OCI-LY7 (cell line): ENCODE results near the gene TRIM3. TPM values are rescaled to one million over a fixed set of nuclear protein-coding genes. Genes with fewer than 3 reads are reported as not detected.

ENCODE experiments used
- BruUV-seq: library from RNA; stranded (reverse); fragments of 400-500 nt; replicated peaks from 2 replicates; lab custom pipeline; 2021; lab: Mats Ljungman, UMichigan
- CTCF ChIA-PET: fragments of 300-600 bp; sonication (Branson Sonifier 250); formaldehyde crosslinking; loops from one replicate; lab custom pipeline; 2022; ENCODE audit warnings: antibody characterized with exemption; ENCODE audit not compliant: unreplicated experiment; lab: Charles Lee
- POLR2A ChIA-PET: fragments of 300-600 bp; sonication (Branson Sonifier 250); formaldehyde crosslinking; loops from one replicate; lab custom pipeline; 2022; ENCODE audit warnings: antibody characterized with exemption; lab: Charles Lee
- DNase-seq: peaks from one replicate; pipeline ENCODE4 v3.0.0-alpha.2; 2015; ENCODE audit warnings: low spot score
- H2AFZ ChIP-seq: fragments of 200-600 bp; sonication (generic), shearing (Covaris generic); 2 replicates; pipeline ENCODE4 v1.6.1; 2014; ENCODE audit warnings: mild to moderate bottlenecking, antibody characterized with exemption, low read length, moderate library complexity
- H3K27ac ChIP-seq: fragments of 200-600 bp; sonication (generic); 2 replicates; pipeline ENCODE4 v1.5.1; 2014; ENCODE audit warnings: mixed run types, low read depth, mild to moderate bottlenecking, moderate library complexity, low read length, inconsistent platforms; ENCODE audit not compliant: poor library complexity, severe bottlenecking
- H3K36me3 ChIP-seq: fragments of 200-600 bp; sonication (generic); 2 replicates; pipeline ENCODE4 v1.6.1; 2014; ENCODE audit warnings: mild to moderate bottlenecking, antibody characterized with exemption, low read length, moderate library complexity, mixed read lengths; ENCODE audit not compliant: insufficient read depth
- H3K4me1 ChIP-seq: fragments of 200-600 bp; sonication (generic); 2 replicates; pipeline ENCODE4 v1.5.1; 2014; ENCODE audit warnings: mild to moderate bottlenecking, low read length; ENCODE audit not compliant: insufficient read depth, poor library complexity, severe bottlenecking
- H3K4me2 ChIP-seq: fragments of 200-600 bp; sonication (generic); 2 replicates; pipeline ENCODE4 v1.6.1; 2014; ENCODE audit warnings: mild to moderate bottlenecking, low read length
- H3K4me3 ChIP-seq: fragments of 200-600 bp; sonication (generic); 2 replicates; pipeline ENCODE4 v1.5.1; 2014; ENCODE audit warnings: mild to moderate bottlenecking, low read depth, low read length; ENCODE audit not compliant: poor library complexity, severe bottlenecking
- H3K79me2 ChIP-seq: fragments of 200-600 bp; sonication (generic); 2 replicates; pipeline ENCODE4 v1.6.1; 2016; ENCODE audit warnings: low read depth, mild to moderate bottlenecking, low read length, moderate library complexity, mixed read lengths; ENCODE audit not compliant: insufficient read depth
- H3K9me2 ChIP-seq: fragments of 200-600 bp; sonication (generic); 2 replicates; pipeline ENCODE4 v1.6.1; 2016; ENCODE audit warnings: mild to moderate bottlenecking, low read length, mixed read lengths; ENCODE audit not compliant: insufficient read depth
- H3K9me3 ChIP-seq: fragments of 200-600 bp; sonication (generic); 2 replicates; pipeline ENCODE4 v1.6.1; 2014; ENCODE audit warnings: mild to moderate bottlenecking, mixed run types, low read length, mixed read lengths
- H4K20me1 ChIP-seq: fragments of 200-600 bp; sonication (generic); 2 replicates; pipeline ENCODE4 v1.6.1; 2014; ENCODE audit warnings: mild to moderate bottlenecking, antibody characterized with exemption, low read length, moderate library complexity, mixed read lengths; ENCODE audit not compliant: insufficient read depth
- EZH2phosphoT487 ChIP-seq: fragments of 200-600 bp; sonication (generic); IDR thresholded peaks from 2 replicates; pipeline ENCODE4 v1.6.1; 2018; ENCODE audit warnings: low read depth, borderline replicate concordance, mild to moderate bottlenecking, mixed run types, antibody characterized with exemption, low read length, moderate library complexity, mixed read lengths
- intact Hi-C: fragments of 100-400 bp; cut with micrococcal nuclease; formaldehyde crosslinking; loops from one replicate; pipeline ENCODE4 v1.10.0; 2022; ENCODE audit not compliant: unreplicated experiment
- total RNA-seq, 2 experiments: library from RNA; depleted of rRNA in 1 of 2; stranded (reverse); fragments of >200 nt in 1 of 2; shearing (Covaris generic) in 1 of 2; gene quantifications; 2 replicates each; pipeline ENCODE4 v1.2.3, GENCODE V29; 2014 to 2022
- TF ChIP-seq, protein P1 (sequence below): fragments of 200-600 bp; sonication (generic); conservative IDR thresholded peaks from 2 replicates; pipeline ENCODE4 v1.5.1; 2014; ENCODE audit warnings: mild to moderate bottlenecking, antibody characterized with exemption, low read length, moderate library complexity, mixed read lengths

Gene TRIM3
- total RNA-seq, 2 experiments from 2014 or later: 14.7 to 21.3 TPM

DNA sequence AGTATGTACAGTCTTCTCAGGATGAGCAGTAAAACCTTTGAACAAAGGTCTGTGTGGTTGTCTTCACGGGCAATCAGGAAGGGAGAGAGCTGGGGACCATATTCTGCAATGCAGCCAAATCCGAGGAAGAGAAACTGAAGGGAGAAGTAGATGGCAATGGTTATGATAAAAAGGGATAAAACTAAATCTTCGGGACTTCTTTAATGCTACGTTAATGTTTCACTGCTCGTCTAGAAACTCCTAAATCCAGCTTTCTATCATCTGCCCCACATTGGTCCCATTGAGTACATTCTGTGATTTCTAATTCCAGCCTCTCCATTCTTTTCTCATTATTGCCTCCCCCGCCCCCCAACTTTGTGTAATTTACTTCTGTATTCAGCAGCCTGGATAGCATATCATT, 9.3 kb upstream of the TRIM3 start:
- Histone ChIP-seq H3K36me3 (peaks cover 79% of the 10 kb centered on the region), H3K79me2 (peaks cover 38% of the 10 kb centered on the region), H3K4me3 (peak overlapping the region; percentile 96)

DNA sequence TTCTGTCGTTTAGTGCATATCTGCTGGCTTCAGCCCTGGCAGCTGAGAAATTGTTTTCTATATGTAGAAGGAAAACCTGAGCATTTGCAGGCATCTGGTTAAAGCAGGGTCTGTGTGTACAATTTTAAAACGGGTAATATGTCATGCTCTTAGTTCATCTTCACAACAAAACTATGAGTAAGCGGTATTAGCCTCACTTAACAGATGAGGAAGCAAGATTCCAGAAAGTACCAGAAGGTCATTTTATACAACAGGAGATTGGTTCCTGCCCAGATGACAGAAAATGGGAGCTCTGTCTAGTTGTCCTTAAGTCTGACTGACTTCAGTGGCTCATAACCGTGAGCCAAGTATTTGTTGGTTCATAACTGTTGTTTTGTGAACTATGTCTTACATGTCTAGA, 8.7 kb upstream of the TRIM3 start:
- peaks cover 78% of the 10 kb centered on the region for H3K36me3 ChIP-seq
- H3K27ac ChIP-seq: peak overlapping the region; percentile 70
- peaks cover 38% of the 10 kb centered on the region for H3K79me2 ChIP-seq
- CTCF ChIA-PET: no interaction called here
- BruUV-seq: no TSS peak
- no peak overlapping the region for H2AFZ ChIP-seq
- peak overlapping the region; percentile 96 for H3K4me3 ChIP-seq
- POLR2A ChIA-PET: interaction anchor here (0.6 to 2.1 kb wide), 14 partner anchors 8 to 201 kb away, joined by 3 to 13 read pairs (median 4); partner anchors contain the start of genes MRPL17, TPP1 and TRIM3
- no peak for DNase-seq
- no peaks in the 10 kb centered on the region for H3K9me3 ChIP-seq
- H3K4me1 ChIP-seq: peaks cover 22% of the 10 kb centered on the region
- peak overlapping the region; percentile 94 for H3K4me2 ChIP-seq
- no peak for TF ChIP-seq EZH2phosphoT487
- TF ChIP-seq, protein P1, sequence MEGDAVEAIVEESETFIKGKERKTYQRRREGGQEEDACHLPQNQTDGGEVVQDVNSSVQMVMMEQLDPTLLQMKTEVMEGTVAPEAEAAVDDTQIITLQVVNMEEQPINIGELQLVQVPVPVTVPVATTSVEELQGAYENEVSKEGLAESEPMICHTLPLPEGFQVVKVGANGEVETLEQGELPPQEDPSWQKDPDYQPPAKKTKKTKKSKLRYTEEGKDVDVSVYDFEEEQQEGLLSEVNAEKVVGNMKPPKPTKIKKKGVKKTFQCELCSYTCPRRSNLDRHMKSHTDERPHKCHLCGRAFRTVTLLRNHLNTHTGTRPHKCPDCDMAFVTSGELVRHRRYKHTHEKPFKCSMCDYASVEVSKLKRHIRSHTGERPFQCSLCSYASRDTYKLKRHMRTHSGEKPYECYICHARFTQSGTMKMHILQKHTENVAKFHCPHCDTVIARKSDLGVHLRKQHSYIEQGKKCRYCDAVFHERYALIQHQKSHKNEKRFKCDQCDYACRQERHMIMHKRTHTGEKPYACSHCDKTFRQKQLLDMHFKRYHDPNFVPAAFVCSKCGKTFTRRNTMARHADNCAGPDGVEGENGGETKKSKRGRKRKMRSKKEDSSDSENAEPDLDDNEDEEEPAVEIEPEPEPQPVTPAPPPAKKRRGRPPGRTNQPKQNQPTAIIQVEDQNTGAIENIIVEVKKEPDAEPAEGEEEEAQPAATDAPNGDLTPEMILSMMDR: no peak
- no peaks in the 10 kb centered on the region for H3K9me2 ChIP-seq
- intact Hi-C loops: loop anchor here (5.0 kb wide), 1 partner anchor 120 kb away; the partner anchor contains the start of genes ILK and RRP8
- H4K20me1 ChIP-seq: peaks cover 10% of the 10 kb centered on the region

More for the DNA sequence above, 9.3 kb upstream of the TRIM3 start:
- TF ChIP-seq, protein P1: no peak
- no peak for TF ChIP-seq EZH2phosphoT487
- Histone ChIP-seq H4K20me1 (peaks cover 10% of the 10 kb centered on the region), H3K27ac (no peak overlapping the region), H3K9me3 (no peaks in the 10 kb centered on the region), H3K4me2 (peak overlapping the region; percentile 94), H3K9me2 (no peaks in the 10 kb centered on the region), H3K4me1 (peaks cover 22% of the 10 kb centered on the region), H2AFZ (no peak overlapping the region)
- ChIA-PET POLR2A (interaction anchor here (0.7 to 2.1 kb wide), 6 partner anchors 10 to 167 kb away, joined by 3 to 13 read pairs (median 4); partner anchors contain the start of genes TPP1 and TRIM3), CTCF (no interaction called here)
- intact Hi-C loops: loop anchor here (5.0 kb wide), 1 partner anchor 119 kb away; the partner anchor contains the start of genes ILK and RRP8
- no TSS peak for BruUV-seq
- DNase-seq: no peak

DNA sequence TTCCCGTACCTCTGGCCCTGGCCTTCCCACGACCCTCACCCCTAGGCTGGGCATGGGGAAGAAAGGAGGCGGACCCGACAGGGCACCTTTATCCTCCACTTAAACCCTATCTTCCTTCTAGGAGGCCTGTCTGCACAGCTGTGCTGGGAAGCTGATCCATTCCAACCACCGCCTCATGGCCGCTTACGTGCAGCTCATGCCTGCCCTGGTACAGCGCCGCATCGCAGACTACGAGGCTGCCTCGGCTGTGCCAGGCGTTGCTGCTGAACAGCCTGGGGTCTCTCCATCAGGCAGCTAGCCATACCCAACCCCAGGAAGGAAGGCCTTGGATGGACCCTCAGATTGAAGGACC, 8.2 kb upstream of the TRIM3 start:
- H3K4me2 ChIP-seq: peak overlapping the region; percentile 94
- H3K4me3 ChIP-seq: peak overlapping the region; percentile 96
- intact Hi-C loops: loop anchor here (1.0 to 5.0 kb wide), 2 partner anchors 92 to 120 kb away; partner anchors contain the start of genes ILK, RRP8 and SMPD1
- peak overlapping the region; percentile 70 for H3K27ac ChIP-seq
- BruUV-seq: no TSS peak
- no peaks in the 10 kb centered on the region for H3K9me2 ChIP-seq
- H3K4me1 ChIP-seq: peaks cover 22% of the 10 kb centered on the region
- ChIA-PET POLR2A (interaction anchor here (0.6 to 2.1 kb wide), 20 partner anchors 8 to 201 kb away, joined by 3 to 13 read pairs (median 4); partner anchors contain the start of genes APBB1, MRPL17, TPP1 and TRIM3), CTCF (interaction anchor here (0.6 to 1.4 kb wide), 2 partner anchors 10 to 26 kb away, joined by 3 to 4 read pairs; no protein-coding TSS in a partner anchor)
- no peak for DNase-seq
- H2AFZ ChIP-seq: peak overlapping the region; percentile 24; the same call in 1 of the 2 replicates
- no peaks in the 10 kb centered on the region for H3K9me3 ChIP-seq
- H4K20me1 ChIP-seq: peaks cover 10% of the 10 kb centered on the region; the same call in 1 of the 2 replicates
- TF ChIP-seq, protein P1: no peak
- TF ChIP-seq EZH2phosphoT487: no peak
- peaks cover 38% of the 10 kb centered on the region for H3K79me2 ChIP-seq
- peaks cover 78% of the 10 kb centered on the region for H3K36me3 ChIP-seq
